HG02973 (cell line): ENCODE measurements around the gene R3HDML.
"Not testable (repeated sequence)": the region's sequence is repeated elsewhere in the genome, so short reads cannot be mapped to it uniquely, and the experiment has no call there.

ENCODE experiments used
- ATAC-seq: cut with Tn5 transposase; IDR thresholded peaks from one replicate; pipeline ENCODE4 v1.9.1; 2021; ENCODE audit warnings: moderate library complexity; ENCODE audit not compliant: unreplicated experiment

R3HDML gene, protein sequence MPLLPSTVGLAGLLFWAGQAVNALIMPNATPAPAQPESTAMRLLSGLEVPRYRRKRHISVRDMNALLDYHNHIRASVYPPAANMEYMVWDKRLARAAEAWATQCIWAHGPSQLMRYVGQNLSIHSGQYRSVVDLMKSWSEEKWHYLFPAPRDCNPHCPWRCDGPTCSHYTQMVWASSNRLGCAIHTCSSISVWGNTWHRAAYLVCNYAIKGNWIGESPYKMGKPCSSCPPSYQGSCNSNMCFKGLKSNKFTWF

DNA sequence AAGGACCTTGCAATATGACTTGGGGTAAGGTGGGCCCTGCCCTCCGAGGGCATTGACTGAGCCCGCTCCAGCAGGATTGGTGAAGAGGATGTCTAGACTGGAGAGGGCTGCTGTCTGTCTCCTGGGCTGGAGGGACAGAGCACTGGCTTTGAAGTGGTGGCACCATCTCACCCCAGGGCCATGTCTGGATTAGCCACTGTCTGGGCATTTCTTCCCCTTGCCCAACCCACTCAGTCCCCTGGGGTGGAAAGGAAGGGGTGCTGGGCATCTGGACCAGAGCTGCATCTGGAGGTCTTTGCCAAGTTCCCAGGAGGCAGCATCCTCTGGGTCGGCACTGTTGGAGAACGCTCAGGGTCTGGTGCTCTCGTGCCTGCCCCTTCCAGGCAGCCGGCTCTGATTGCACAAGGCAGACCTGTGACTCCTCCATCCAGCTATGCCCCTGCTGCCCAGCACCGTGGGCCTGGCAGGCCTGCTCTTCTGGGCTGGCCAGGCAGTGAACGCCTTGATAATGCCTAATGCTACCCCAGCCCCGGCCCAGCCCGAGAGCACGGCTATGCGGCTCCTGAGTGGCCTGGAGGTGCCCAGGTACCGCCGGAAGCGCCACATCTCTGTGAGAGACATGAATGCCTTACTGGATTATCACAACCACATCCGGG lies at the start of gene R3HDML:
TSS of gene R3HDML (plus strand) at position 319 of the 656 bp plus-strand sequence. CDS start at position 434, 115 bp downstream.
- no peak for ATAC-seq

DNA sequence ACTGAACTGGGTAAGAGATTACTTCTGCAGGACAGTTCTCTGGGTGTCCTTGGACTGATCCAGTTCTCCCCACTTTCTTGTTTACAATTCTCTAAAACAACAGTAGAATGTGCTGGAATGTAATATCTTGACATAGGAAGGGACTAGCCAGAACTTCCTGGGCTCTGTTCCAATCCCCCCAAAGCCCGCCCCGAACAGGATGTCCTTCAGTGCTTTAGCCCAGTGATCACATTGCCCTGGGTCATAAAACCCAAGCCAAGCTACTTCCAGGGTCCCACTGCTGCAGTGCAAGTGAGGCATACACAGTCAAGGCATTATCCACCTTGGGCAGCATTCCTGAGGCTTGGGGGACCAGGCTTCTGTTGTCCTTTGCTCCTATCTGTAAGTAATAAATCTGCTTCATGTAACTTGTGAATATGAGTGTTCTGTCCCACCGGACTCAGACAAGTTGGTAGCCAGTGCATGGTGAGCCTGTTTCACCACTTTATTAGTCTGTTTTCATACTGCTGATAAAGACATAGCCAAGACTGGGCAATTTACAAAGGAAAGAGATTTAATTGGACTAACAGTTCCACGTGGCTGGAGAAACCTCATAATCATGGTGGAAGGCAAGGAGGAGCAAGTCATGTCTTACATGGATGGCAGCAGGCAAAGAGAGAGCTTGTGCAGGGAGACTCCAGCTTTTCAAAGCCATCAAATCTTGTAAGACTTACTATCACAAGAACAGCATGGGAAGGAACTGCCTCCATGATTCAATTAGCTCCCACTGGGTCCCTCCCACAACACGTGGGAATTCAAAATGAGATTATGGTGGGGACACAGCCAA lies 49.4 kb upstream of the R3HDML start:
- ATAC-seq, result no peak

DNA sequence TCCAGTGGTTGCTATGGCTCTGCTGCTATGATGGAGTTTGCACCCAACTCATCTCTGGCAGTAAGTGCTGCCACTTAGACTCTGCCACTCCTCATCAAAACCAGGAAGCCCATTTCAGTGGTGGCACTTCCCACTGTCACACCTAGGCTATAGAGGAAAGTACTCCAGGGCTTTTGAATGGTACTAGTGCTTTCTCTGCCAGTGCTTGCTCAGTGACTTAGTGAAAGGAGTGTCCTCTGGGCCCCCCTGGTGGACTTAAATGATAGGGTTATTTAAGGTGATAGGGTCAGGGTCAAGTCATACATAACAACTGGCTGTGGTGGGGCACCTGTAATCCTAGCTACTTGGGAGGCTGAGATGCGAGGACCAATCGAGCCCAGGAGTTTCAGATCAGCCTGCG lies 48.6 kb upstream of the R3HDML start:
- ATAC-seq, result no peak

DNA sequence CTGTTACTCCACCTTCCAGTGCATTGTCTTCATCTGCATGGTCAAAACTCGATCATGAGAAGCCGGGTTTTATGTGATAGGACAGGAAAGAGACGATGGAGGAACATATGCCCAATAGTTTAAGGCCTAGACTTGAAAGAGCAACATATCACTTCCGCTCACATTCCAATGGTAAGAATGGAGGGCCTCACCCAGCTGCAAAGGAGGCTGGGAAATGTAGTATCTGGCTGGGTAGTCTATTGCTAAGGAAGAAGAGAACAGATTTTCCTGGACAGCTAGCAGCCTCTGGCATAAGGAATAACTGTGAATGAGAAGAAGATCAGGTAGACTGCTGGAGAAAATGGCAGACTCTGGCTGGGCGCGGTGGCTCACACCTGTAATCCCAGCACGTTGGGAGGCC lies 45.1 kb upstream of the R3HDML start:
- ATAC-seq, result no peak

DNA sequence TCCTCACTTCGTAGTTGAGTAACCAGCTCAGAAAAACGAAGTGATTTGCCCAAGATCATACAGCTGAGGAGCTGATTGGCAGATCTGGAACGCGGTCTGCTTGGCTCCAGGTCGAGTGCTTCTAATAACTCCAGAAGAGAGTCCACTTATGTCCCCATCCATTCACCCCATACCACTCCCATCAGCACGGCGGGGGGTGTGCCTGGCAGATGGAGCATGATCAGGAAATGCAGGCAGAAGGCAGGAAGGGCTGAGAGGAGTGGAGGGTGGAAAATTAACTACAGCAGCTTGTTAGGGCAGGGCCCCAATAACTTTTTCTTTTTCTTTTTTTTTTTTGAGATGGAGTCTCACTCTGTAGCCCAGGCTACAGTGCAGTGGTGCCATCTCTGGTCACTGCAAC lies 40.8 kb upstream of the R3HDML start:
- no peak for ATAC-seq

DNA sequence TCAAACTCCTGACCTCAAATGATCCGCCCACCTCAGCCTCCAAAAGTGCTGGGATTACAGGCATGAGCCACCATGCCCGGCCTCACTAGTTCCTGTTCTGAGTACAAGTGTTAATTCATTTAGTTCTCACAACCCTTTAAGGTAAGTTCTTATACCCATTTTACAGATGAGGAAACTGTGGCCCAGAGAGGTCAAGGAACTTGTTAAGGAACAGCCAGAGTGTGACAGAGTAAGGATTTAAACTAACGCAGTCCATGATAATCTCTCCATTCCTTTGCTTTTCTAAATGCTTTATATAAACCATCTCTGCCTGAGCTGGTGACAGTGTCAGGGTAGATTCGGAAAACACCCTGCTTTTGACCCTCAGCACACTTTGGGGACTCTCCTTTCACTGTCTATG lies 39.1 kb upstream of the R3HDML start:
- no peak for ATAC-seq

DNA sequence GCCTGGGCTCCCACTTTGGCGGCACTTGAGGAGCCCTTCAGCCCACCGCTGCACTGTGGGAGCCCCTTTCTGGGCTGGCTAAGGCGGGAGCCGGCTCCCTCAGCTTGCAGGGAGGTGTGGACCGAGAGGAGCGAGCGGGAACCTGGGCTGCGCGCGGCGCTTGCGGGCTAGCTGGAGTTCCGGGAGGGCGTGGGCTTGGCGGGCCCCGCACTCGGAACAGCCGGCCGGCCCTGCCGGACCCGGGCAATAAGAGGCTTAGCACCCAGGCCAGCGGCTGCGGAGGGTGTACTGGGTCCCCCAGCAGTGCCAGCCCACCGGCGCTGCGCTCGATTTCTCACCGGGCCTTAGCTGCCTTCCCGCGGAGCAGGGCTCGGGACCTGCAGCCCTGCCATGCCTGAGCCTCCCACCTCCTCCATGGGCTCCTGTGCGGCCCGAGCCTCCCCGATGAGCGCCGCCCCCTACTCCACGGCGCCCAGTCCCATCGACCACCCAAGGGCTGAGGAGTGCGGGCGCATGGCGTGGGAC lies 37.8 kb upstream of the R3HDML start:
- not testable (repeated sequence) for ATAC-seq

DNA sequence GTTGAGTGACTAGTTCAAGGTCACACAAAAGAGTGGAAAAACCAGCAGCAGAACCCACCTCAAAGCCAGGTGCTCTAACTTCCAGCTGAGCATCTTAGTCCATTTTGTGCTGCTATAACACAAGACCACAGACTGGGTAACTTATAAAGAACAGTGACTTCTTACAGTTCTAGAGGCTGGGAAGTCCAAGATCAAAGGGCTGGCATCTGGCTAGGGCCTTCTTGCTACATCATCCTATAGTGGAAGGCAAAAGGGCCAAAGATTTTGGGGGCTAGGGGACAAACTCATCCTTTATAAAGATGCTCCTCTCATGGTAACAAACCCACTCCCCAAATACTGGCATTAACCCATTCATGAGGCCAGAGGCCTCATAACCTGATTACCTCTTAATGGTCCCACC lies 35.6 kb upstream of the R3HDML start:
- no peak for ATAC-seq

DNA sequence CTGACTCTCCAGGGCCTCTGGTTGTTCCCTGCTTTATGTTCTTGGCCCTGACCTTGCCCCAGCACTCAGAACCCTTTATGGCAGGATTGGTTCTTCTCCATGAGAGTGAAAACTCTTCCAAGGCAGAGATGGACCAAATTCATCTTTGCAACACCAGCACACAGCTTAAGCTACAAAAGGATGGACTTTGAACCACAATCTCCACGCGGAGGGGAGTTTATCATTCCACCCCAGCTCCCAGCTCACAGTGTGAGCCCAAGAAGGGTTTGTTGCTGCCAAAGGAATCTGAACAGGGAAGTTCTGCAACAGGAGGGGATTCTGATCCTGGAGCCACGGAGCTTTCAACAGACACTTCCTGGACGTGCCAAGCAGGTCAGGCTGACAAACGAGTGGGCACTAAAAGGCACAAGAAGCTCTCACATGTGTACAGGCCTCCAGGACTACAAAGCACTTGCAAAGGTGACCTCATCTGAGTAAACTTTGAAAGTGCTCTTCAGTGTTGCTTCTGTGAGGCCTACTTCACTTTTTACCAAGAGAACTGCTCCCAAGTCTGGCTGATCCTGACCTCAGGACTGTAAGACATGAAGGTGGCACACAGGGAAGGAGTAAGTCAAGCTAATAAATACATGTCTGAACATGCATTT lies 34.7 kb upstream of the R3HDML start:
- ATAC-seq, result no peak

DNA sequence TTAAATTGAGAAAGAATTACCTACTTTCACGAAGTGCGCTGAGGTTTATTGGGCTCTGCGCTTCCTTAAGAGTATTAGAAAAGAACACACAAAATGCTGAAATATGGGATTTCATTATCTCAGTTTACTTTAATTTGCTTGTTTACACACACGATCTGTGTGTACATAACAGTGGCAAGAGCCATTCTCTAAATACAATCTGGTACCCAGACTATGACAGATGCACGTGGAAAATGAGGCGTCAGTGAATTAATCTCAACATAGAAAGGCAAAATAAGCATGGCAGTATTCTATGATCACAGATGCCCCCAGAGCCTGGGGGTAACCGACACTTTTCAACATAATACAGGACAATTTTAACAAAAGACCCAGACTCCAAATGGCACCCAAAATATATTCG lies 34.1 kb upstream of the R3HDML start:
- ATAC-seq, result no peak

DNA sequence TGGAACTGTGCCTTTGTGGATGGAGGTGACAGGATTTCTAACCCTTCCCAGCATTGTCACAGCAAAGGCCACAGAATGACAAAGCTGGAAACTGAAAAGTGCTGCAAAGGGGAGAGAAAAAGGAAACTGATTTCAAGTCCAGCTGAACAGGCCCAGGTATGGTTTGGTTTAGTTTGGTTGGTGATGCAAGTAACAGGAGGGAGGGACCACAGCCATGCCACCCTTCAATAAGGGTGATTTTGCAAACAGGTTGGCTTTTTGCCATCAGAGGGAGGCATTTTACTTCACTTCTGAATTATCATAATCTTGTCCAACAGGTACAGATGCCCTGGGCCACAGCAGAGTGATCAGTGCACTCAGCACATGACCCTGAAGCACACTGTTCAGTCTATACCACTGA lies 32.5 kb upstream of the R3HDML start:
- no peak for ATAC-seq

DNA sequence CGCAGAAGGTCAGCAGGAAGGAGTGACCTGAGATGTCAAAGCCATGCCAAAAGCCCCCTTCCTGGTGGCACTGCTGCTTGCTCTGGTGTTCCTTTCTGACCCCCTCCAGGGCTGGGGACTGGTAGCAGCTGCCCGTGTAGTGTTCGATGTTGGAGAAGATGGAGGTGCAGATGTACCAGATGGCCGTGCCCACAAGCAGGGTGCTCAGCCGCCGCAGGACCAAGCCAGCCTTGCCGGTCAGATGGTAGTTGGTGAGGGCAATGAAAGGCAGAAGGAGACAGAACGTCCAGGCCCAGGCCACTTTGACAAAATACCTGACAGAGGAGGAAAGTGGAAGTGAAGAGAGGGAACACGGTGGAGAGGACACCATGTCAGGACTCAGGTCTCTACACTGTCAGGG lies 29.9 kb upstream of the R3HDML start:
- ATAC-seq, result no peak

DNA sequence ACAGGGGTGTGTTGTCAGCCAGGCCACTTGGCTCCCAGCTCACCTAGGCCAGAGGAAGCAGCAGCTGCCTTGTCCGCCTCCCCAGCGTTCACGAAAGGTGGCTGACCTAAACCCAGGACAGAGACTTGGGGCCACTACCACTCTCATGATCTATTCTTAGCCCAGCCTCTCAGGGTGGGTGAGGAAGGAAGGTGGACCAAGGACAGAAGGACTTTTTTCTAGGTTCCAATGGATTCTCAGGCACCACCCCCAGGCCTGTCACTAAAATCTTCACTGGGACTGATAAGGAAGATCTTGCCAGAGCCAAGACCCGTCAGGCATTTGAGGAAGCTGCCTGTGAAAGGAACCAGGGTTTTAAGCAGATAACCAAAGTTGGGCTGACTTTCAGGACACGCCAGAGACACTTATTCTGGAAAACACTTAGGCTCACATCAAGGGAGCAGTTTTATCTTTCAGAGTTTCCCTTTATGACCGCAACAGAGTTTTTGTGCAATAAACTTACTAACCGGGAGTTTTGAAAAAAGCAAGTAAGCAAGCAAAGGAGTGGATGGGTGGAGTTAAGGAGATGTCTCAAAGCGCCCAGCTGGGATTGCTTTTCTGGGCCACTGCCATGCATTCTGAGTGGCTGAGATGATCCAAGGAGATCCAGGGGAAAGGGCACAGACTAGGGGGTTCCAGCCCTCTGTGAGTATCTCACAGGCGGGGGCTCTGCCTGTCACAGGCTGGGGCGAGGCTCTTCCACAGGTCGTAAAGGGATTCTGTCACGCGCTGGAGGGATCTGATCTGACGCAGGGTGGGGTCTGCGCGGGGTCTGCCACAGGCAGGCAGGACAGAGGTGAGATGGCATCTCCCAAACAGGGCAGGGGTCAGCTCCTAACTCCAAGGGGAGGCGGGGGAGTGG lies 26.8 kb upstream of the R3HDML start:
- ATAC-seq, result peak; percentile 12

DNA sequence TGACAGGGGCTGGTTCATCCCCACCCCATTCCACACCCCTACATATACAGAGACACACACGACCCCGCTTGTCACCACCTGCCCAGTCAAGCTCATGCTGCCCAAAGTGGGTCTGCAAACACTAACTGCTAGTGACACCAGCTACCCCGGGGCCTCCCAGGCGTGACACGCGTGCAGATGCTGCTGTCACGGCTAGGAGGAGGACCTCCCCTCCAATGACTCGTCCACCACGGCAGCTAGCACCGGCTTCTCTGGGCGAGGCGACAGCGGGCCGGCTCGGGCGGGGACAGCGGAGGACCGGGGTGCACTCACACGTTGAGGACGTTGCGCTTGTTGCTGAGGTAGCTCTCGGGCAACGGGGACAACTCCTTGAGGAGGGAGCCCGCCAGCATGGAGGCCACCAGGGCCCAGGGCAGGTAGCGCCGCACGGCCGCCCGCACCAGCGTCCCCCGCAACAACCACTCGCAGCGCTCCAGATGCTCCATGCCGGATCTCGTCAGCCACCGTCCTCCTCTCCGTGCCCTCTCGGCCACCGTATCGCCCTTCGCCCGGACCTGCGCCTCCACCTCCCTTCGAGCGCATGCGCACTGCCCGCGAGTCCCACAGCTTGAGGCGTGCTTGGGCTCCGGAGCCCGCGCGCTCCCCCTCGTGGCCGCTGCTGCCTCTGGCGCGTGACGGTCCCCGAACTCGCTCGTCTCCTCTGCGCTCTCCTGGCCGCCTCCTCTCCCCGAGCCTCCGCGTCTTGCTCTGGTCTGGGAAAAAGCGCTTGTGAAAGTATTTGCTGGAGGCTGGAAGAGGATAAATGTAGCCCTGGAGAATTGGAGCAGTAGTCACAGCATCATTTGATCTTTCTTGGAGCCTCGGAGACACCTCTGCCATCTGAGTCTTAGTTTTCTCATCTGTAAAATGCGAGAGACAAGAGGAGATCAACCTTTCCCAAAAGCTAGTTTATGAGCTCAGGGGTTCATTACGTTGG lies 25.9 kb upstream of the R3HDML start, which contains the start of gene FITM2:
TSS of gene FITM2 (minus strand) at position 539 of the 976 bp plus-strand sequence. CDS start at position 485, 54 bp downstream.
- peak; percentile 77 for ATAC-seq

DNA sequence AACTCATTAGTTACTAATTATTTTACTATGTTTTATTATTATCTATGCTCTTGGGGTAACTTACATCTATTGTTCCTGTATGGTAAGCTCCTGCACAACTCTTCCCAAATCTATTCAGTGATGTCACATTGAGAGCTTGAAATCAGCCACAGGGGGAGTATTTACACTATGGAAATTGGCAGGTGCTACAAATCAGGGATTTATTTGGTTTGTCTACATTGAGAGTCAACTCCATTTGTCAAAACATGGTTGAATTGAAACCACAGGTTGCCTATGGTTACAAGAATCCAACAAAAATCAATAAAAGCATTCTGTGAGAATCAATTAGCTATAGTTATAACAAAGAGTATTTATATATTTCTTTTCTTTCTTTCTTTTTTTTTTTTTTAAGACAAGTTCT lies 22.0 kb upstream of the R3HDML start:
- no peak for ATAC-seq

DNA sequence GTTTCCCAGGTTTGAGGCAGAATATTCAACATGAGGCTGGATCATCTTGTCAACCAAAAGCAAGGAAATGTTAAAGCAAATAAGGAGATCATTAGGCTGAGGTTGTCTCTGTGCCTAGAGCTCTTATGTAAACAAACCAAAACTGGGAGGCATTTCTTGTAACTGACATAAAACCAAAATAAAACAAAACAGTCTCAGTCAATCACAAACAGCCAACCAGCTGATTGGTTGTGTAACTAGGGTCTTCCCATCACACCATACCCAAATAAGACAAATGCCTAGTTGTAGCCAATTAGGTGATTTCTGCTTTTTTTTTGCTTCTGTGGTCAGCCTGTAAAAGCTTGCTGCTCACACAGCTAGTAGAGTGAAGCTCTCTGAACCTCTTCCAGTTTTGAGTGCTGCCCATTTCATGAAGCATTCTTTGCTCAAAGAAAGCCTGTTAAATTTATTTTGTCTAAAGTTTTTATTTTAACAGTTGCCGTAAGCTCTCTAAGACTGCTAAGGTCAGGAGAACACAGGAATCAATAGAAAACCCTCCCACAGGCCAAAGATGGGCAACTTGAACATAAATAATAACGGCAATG lies 16.9 kb upstream of the R3HDML start:
- no peak for ATAC-seq

DNA sequence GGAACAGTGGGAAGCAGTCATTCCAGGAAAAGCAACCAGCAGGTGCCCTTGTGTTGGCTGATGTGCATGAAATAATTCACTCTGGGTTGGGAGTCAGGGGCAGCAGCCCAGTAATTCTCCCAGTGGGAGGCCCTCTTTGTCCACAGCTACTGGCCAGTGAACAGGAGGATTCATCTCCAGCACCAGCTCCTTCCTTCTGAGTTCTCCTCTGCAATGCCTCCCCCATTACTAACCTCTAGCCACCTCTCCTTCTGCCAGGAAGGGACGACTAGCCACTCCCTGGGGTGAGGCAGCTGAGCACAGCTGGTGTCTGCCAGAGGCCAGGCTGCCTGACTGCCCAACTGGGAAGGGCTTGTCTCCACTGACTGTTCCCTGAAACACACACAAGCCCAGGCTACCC lies 12.5 kb upstream of the R3HDML start:
- ATAC-seq, result no peak

DNA sequence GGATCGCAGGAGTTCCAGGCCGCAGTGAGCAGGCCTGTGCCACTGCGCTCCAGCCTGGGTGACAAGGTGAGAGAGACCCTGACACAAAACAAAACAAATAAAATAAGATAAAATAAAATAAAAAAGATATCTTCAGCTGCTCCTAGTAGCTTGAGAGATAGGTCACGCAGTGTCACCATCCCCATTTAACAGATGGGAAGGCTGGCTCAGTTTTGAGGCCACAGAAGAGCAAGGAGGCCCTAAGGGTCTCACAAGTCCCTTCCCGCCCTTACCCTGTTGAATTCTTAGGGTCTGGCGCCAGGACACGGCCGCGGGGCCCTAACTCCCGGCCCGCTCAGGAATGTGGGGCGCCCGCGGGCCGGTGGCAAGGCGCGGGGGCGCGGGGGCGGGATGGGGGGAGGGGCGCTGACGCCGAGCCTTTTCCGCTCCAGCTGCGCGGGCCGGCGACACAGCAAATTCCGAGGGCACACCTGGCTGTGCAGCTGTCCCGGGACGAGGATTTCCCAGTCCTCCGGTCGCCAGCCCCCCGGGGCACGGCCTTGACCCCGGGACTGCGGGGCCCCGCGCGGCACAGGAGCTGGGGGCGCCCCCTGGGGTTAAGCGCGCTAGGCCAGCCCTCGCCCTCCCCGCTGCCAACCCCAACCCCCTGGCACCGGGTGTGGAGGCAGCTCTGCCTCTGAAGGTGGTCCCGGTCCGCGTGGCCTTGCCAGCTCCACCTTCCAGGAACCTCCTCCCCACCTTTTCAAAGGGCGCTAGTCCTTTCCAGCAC lies 10.3 kb upstream of the R3HDML start:
- no peak for ATAC-seq
